Activated naive CD8-positive, alpha-beta T cell treated with anti-CD3 and anti-CD28 coated beads, Interleukin-2, amount 50 U/mL, for 24 hours (primary cell): ENCODE results near the gene NR3C2.
A peak's percentile ranks its signal among the peaks of the same experiment; 100 is the strongest.

Experiments
- ATAC-seq: fragments of 150-1000 bp; cut with Tn5 transposase; one replicate; pipeline ENCODE4 v1.10.0; 2021
- DNase-seq: peaks from one replicate; pipeline ENCODE4 v3.0.0; 2021
- H3K27ac Mint-ChIP-seq: one replicate; pipeline ENCODE4 v1.8.0; 2021; ENCODE audit warnings: mild to moderate bottlenecking, mixed read lengths
- H3K27me3 Mint-ChIP-seq: one replicate; pipeline ENCODE4 v1.8.0; 2021; ENCODE audit warnings: mixed read lengths
- H3K36me3 Mint-ChIP-seq: one replicate; pipeline ENCODE4 v1.8.0; 2021; ENCODE audit warnings: low read depth, mixed read lengths
- H3K4me1 Mint-ChIP-seq: one replicate; pipeline ENCODE4 v1.8.0; 2021; ENCODE audit warnings: mixed read lengths
- H3K4me3 Mint-ChIP-seq: one replicate; pipeline ENCODE4 v1.8.0; 2021; ENCODE audit warnings: mild to moderate bottlenecking, moderate library complexity, mixed read lengths
- H3K9me3 Mint-ChIP-seq: one replicate; pipeline ENCODE4 v1.8.0; 2021; ENCODE audit warnings: mixed read lengths

The NR3C2 gene

GRCh38 chr4:148366251-148366650 is 76.0 kb downstream of the NR3C2 start:
- H3K27ac Mint-ChIP-seq, result no peak overlapping the region

GRCh38 chr4:148364525-148364924 is 77.7 kb downstream of the NR3C2 start:
- no peaks in the 10 kb centered on the region for H3K9me3 Mint-ChIP-seq
- peaks cover 33% of the 10 kb centered on the region for H3K4me1 Mint-ChIP-seq
- no peaks in the 10 kb centered on the region for H3K27me3 Mint-ChIP-seq
- H3K27ac Mint-ChIP-seq, result no peak overlapping the region
- H3K36me3 Mint-ChIP-seq, result peaks cover 2% of the 10 kb centered on the region
- DNase-seq, result no peak
- ATAC-seq, result no peak
- no peak overlapping the region for H3K4me3 Mint-ChIP-seq

More at GRCh38 chr4:148366251-148366650, 76.0 kb downstream of the NR3C2 start:
- H3K36me3 Mint-ChIP-seq, result peaks cover 2% of the 10 kb centered on the region
- no peaks in the 10 kb centered on the region for H3K9me3 Mint-ChIP-seq
- ATAC-seq, result no peak
- DNase-seq, result no peak
- no peak overlapping the region for H3K4me3 Mint-ChIP-seq
- H3K4me1 Mint-ChIP-seq, result peaks cover 27% of the 10 kb centered on the region
- no peaks in the 10 kb centered on the region for H3K27me3 Mint-ChIP-seq

- DNase-seq (no peak), ATAC-seq (peak; percentile 46)
- Mint-ChIP-seq H3K4me3 (no peak overlapping the region), H3K9me3 (no peaks in the 10 kb centered on the region), H3K36me3 (peaks cover 2% of the 10 kb centered on the region), H3K27me3 (no peaks in the 10 kb centered on the region), H3K4me1 (peaks cover 34% of the 10 kb centered on the region), H3K27ac (no peak overlapping the region)
These were observed 82.4 kb downstream of the NR3C2 start for GRCh38 chr4:148359769-148360168.

- H3K4me1 Mint-ChIP-seq, result peaks cover 33% of the 10 kb centered on the region
- no peaks in the 10 kb centered on the region for H3K9me3 Mint-ChIP-seq
- DNase-seq (no peak), ATAC-seq (peak; percentile 33)
- no peaks in the 10 kb centered on the region for H3K27me3 Mint-ChIP-seq
- peak overlapping the region; percentile 41 for H3K4me3 Mint-ChIP-seq
- H3K27ac Mint-ChIP-seq, result no peak overlapping the region
- H3K36me3 Mint-ChIP-seq, result no peaks in the 10 kb centered on the region
These were observed 86.6 kb downstream of the NR3C2 start for GRCh38 chr4:148355442-148356123.

- ATAC-seq (no peak), DNase-seq (no peak)
- no peak overlapping the region for H3K4me3 Mint-ChIP-seq
- H3K4me1 Mint-ChIP-seq, result peaks cover 36% of the 10 kb centered on the region
- H3K27ac Mint-ChIP-seq, result no peak overlapping the region
- H3K36me3 Mint-ChIP-seq, result no peaks in the 10 kb centered on the region
- no peaks in the 10 kb centered on the region for H3K9me3 Mint-ChIP-seq
- H3K27me3 Mint-ChIP-seq, result no peaks in the 10 kb centered on the region
These were observed 88.0 kb downstream of the NR3C2 start for GRCh38 chr4:148354186-148354585.

- Mint-ChIP-seq H3K36me3 (no peaks in the 10 kb centered on the region), H3K4me3 (no peak overlapping the region), H3K27ac (no peak overlapping the region), H3K9me3 (no peaks in the 10 kb centered on the region), H3K27me3 (no peaks in the 10 kb centered on the region), H3K4me1 (peaks cover 36% of the 10 kb centered on the region)
- DNase-seq (no peak), ATAC-seq (no peak)
These were observed 88.6 kb downstream of the NR3C2 start for GRCh38 chr4:148353571-148353970.

- H3K27me3 Mint-ChIP-seq, result no peaks in the 10 kb centered on the region
- ATAC-seq (no peak), DNase-seq (no peak)
- H3K36me3 Mint-ChIP-seq, result peaks cover 3% of the 10 kb centered on the region
- H3K27ac Mint-ChIP-seq, result no peak overlapping the region
- H3K4me1 Mint-ChIP-seq, result peaks cover 28% of the 10 kb centered on the region
- H3K4me3 Mint-ChIP-seq, result no peak overlapping the region
- H3K9me3 Mint-ChIP-seq, result no peaks in the 10 kb centered on the region
These were observed 93.1 kb downstream of the NR3C2 start for GRCh38 chr4:148349153-148349552.

GRCh38 chr4:148346657-148347056 is 95.6 kb downstream of the NR3C2 start:
- H3K9me3 Mint-ChIP-seq, result no peaks in the 10 kb centered on the region
- no peak overlapping the region for H3K27ac Mint-ChIP-seq
- H3K27me3 Mint-ChIP-seq, result no peaks in the 10 kb centered on the region
- H3K36me3 Mint-ChIP-seq, result peaks cover 3% of the 10 kb centered on the region
- no peak for DNase-seq
- H3K4me3 Mint-ChIP-seq, result no peak overlapping the region
- peaks cover 25% of the 10 kb centered on the region for H3K4me1 Mint-ChIP-seq
- ATAC-seq, result no peak

- no peak overlapping the region for H3K27ac Mint-ChIP-seq
- no peak for ATAC-seq
- H3K4me1 Mint-ChIP-seq, result peaks cover 22% of the 10 kb centered on the region
- no peak for DNase-seq
- H3K36me3 Mint-ChIP-seq, result peaks cover 3% of the 10 kb centered on the region
- H3K9me3 Mint-ChIP-seq, result peaks cover 5% of the 10 kb centered on the region
- no peak overlapping the region for H3K4me3 Mint-ChIP-seq
- no peaks in the 10 kb centered on the region for H3K27me3 Mint-ChIP-seq
These were observed 96.7 kb downstream of the NR3C2 start for GRCh38 chr4:148345509-148345908.

GRCh38 chr4:148344941-148345340 is 97.3 kb downstream of the NR3C2 start:
- DNase-seq (no peak), ATAC-seq (no peak)
- Mint-ChIP-seq H3K27me3 (no peaks in the 10 kb centered on the region), H3K27ac (no peak overlapping the region), H3K4me3 (no peak overlapping the region), H3K9me3 (peaks cover 10% of the 10 kb centered on the region), H3K4me1 (peaks cover 17% of the 10 kb centered on the region), H3K36me3 (peaks cover 4% of the 10 kb centered on the region)

- peaks cover 11% of the 10 kb centered on the region for H3K9me3 Mint-ChIP-seq
- no peaks in the 10 kb centered on the region for H3K27me3 Mint-ChIP-seq
- ATAC-seq, result no peak
- no peak overlapping the region for H3K27ac Mint-ChIP-seq
- H3K4me3 Mint-ChIP-seq, result no peak overlapping the region
- H3K36me3 Mint-ChIP-seq, result peaks cover 10% of the 10 kb centered on the region
- peaks cover 12% of the 10 kb centered on the region for H3K4me1 Mint-ChIP-seq
- no peak for DNase-seq
These were observed 97.9 kb downstream of the NR3C2 start for GRCh38 chr4:148344352-148344751.

GRCh38 chr4:148341980-148342800 is 100.0 kb downstream of the NR3C2 start:
- Mint-ChIP-seq H3K9me3 (peaks cover 11% of the 10 kb centered on the region), H3K4me3 (no peak overlapping the region), H3K27me3 (no peaks in the 10 kb centered on the region), H3K27ac (no peak overlapping the region), H3K4me1 (peaks cover 5% of the 10 kb centered on the region), H3K36me3 (peaks cover 10% of the 10 kb centered on the region)
- DNase-seq (no peak), ATAC-seq (no peak)

- DNase-seq (no peak), ATAC-seq (no peak)
- peaks cover 3% of the 10 kb centered on the region for H3K4me1 Mint-ChIP-seq
- H3K36me3 Mint-ChIP-seq, result peaks cover 7% of the 10 kb centered on the region
- H3K27me3 Mint-ChIP-seq, result no peaks in the 10 kb centered on the region
- H3K4me3 Mint-ChIP-seq, result no peak overlapping the region
- no peak overlapping the region for H3K27ac Mint-ChIP-seq
- H3K9me3 Mint-ChIP-seq, result peaks cover 7% of the 10 kb centered on the region
These were observed 107.1 kb downstream of the NR3C2 start for GRCh38 chr4:148335133-148335532.

- no peak for DNase-seq
- Mint-ChIP-seq H3K36me3 (no peaks in the 10 kb centered on the region), H3K27ac (no peak overlapping the region), H3K9me3 (peaks cover 3% of the 10 kb centered on the region), H3K27me3 (no peaks in the 10 kb centered on the region), H3K4me3 (no peak overlapping the region), H3K4me1 (peaks cover 5% of the 10 kb centered on the region)
- no peak for ATAC-seq
These were observed 108.9 kb downstream of the NR3C2 start for GRCh38 chr4:148333265-148333664.

- no peak for ATAC-seq
- Mint-ChIP-seq H3K36me3 (no peaks in the 10 kb centered on the region), H3K4me1 (peaks cover 13% of the 10 kb centered on the region), H3K27ac (no peak overlapping the region), H3K9me3 (peaks cover 3% of the 10 kb centered on the region), H3K4me3 (no peak overlapping the region), H3K27me3 (no peaks in the 10 kb centered on the region)
- DNase-seq, result no peak
These were observed 109.7 kb downstream of the NR3C2 start for GRCh38 chr4:148332486-148332885.
